NCI-H69 (cell line): Measurements from ENCODE around the gene MRPL36.
"Not testable (repeated sequence)": the region's sequence is repeated elsewhere in the genome, so short reads cannot be mapped to it uniquely, and the experiment has no call there.

Source experiments
- DNase-seq: peaks from one replicate; lab custom pipeline; 2025; lab: John Stamatoyannopoulos, UW

The MRPL36 gene

DNA sequence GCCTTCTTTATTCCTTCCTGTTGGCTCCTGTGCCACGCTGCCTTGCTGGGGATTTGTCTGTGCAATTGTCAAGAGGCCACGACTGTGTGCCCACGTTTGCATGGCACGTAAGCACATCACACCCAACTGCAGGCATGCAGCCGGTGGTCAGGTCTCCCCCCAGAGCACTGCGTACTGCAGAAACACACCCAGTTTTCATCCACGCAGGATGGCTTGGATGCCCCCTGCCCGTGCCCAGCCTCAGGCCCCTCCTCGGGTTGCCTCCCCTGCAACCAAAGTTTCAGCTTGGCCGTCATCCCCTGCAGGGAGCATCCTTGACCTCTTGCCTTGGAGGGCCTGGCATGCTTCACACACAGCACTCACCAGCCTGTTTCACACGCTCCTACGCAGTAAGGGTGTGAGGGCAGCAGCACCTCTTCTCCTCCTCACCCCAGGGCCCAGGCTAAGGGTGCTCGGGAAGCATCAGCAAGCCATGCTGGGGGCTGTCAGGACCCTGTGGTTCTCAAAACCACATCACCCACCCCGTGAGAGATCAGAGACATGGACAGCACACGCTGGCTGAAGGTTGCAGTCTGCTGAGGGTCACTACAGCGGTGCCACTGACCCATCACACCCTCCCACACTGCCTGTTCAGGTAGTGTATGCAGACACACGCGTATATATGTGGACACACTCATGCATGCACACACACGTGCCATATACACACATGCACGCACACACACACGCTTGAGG lies 3.1 kb downstream of the MRPL36 start:
- DNase-seq = no peak

- DNase-seq = no peak
Measured at GRCh38 chr5:1795931-1796330, 3.7 kb downstream of the MRPL36 start.

DNA sequence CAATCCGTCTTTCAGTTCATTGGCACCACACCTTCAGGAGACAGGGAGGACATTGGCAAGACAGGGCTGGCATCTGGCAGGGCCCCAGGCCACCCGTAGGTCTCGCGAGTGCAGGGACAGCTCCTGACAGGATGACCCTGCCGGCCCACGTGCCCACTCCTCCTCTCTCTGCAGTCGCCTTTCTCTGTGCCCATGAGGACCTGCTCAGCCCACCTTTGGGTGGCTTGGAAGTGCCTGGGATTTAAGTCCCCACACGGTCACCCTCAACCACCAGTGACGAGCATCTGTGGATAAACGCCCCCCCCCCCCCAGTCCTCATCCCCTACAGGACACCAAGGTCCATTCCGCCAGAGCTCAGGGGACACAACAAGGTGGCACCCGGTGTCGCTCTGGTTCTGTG lies 4.1 kb downstream of the MRPL36 start:
- no peak for DNase-seq

GRCh38 chr5:1794901-1795290 lies 4.7 kb downstream of the MRPL36 start:
- no peak for DNase-seq

DNA sequence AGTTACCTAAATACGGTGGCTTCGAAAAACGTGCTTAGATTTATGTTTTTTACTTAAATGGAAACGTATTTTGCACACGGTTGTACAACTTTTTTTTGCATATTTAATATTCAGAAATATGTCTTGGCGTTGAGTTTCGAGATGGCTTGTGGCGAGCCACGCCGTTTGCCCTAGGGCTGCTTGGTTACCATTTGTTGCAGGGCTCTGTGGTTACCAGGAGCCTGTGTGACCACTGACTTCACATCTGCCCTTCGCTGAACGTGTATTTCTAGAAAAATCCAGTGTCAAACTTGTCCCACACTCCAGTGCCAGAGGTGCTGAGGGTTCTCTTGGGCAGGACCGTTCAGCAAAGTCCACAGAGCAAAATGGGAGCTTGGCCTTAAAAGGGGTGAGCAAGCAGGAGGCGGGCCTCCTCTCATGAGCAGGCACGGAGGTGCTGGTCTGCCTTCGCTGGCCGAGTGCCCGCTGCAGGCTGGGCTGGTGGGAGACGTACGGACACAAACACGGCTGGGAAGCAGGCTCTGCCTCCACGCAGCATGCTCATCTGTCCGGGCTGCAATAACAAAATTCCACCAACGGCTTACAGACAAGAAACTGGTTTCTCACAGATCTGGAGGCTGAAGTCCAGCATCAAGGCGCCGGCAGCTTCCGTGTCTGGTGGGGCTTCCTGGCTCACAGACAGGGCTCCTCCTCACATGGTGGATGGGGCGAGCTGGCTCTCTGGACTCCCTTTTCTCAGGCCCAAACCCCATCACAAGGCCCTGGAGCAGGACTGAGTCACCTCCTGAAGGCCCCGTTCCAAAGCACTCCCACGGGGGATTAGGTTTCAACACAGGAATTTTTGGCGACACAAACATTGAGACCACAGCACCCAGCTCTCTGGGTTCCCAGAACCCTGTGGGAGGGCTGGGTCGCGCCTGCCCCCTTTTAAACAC lies 5.4 kb downstream of the MRPL36 start:
- no peak for DNase-seq

GRCh38 chr5:1793301-1793740 lies 6.3 kb downstream of the MRPL36 start:
- peak; percentile 34 for DNase-seq

DNA sequence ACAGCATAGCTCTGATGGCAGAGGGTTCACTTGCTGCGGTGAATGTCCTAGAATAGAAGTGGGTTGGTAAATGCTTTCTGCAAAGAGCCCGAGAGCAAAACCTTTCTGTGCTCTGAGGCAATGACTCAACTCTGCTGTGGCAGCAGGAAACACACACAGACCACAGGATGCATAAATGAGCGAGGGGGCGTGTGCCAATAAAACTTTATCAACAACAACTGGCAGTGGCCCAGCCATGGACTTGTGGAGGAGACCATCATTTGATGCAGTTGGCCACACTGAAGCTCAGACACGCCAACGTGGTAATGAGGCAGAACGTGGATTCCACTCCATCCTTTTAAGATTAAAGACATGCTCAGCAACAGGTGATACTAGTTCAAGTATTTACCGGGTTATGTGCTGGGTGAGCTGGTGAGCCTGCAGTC lies 6.8 kb downstream of the MRPL36 start:
- DNase-seq = no peak

- DNase-seq = no peak
Measured at GRCh38 chr5:1791176-1791575, 8.5 kb downstream of the MRPL36 start.

- DNase-seq = no peak
Measured at GRCh38 chr5:1789834-1790471, 9.7 kb downstream of the MRPL36 start.

- not testable (repeated sequence) for DNase-seq
Measured at GRCh38 chr5:1789438-1789833, 10.2 kb downstream of the MRPL36 start.

GRCh38 chr5:1788828-1789227 lies 10.8 kb downstream of the MRPL36 start:
- no peak for DNase-seq

- DNase-seq = no peak
Measured at GRCh38 chr5:1788200-1788599, 11.4 kb downstream of the MRPL36 start.

DNA sequence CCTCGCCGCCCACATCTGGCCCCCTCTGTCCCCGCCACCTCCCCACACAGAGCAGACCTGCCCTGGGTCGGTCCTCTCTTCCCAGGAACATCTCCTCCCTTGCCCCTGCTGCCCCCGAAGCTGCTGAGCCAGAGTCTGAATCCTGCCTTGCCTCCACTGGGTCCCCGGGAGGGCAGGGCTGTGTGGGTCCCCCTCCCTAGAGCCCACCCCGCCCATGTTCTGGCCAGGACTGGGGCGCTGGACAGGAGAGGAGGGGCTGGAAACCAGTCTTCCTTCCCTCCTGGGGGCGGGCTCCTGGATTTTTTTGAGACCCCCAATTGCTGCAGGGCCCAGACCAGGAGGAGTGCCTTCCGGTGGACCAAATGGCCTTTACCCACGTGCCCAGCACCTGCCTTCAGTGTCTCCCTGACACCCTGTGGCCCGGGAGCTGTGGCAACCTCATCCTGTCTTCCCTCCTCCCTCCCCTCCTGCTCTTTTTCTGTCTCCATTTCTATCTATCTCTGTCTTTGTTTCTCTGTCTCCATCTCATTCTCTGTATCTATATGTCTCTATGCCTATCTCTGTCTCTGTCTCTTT lies 12.1 kb downstream of the MRPL36 start:
- no peak for DNase-seq

DNA sequence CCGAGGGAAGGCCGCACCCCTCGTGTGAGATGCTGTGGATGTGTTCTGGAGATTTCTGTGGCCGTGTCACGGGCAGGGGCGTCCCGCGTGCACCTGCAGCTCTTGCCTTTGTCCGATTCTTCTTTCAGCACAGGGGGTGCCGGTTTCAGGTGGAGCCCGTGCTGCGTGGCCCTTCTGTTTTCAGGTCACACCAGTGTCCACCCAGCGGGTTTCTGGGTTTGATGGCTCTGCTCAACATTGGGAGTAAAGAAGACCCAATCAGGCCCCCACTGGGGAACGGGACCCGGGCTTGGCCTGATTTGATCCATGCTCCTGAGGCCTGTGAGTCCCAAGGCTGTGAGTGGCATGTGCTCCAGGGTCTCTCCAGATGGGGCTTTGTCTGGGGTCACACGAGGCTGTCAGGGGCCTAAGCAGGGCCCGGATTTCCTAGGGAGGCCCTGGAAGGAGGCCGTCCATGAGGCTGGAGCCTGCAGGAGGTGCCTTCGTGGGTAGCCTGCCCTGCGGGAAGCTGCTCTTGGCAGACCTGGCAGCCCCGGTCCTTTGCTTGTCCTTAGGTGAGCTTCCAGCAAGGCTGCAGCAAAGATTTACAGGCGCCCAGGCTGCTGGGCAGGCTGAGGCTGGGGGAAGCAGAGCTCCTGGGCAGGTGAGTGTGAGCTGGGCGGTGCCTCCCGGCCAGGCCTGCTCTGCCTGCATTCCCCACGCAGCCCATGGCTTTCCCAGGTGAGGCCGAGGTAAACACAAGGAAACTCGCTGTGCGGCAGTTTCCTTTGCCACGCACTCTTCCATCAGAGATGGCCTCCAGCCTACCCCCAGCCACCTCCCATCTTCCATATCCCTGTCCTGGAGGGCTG lies 12.8 kb downstream of the MRPL36 start:
- no peak for DNase-seq

- DNase-seq = no peak
Measured at GRCh38 chr5:1785984-1786383, 13.7 kb downstream of the MRPL36 start.

DNA sequence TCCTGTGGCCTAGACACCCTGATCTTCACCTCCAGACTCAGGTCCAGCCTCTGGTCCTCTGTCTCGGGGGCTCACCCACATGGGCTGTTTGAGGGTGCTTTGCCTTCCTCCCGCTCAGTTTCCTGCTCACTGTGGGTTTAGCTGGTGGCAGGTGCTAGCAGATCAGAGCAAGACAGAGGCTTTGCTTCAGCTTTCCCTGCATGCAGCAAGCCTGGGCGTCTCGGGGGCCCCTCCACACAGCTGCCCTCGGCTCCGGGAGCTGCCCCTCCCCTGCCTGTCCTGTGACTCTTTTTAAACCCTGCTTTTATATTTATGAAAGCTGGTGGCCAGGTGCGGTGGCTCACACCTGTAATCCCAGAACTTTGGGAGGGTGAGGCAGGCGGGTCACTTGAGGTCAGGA lies 14.6 kb downstream of the MRPL36 start:
- no peak for DNase-seq

GRCh38 chr5:1784197-1785050 lies 15.2 kb downstream of the MRPL36 start:
- no peak for DNase-seq

GRCh38 chr5:1783216-1783554 lies 16.5 kb downstream of the MRPL36 start:
- DNase-seq = peak; percentile 24

- DNase-seq = no peak
Measured at GRCh38 chr5:1782385-1783215, 17.0 kb downstream of the MRPL36 start.
